ENCODE results near the gene ALOX5AP. TPM values are rescaled to one million over a fixed set of nuclear protein-coding genes. Genes with fewer than 3 reads are reported as not detected.

The ALOX5AP gene
- total RNA-seq, 1 experiment from 2014 or later = not detected

- CTCF ChIA-PET = no interaction called here
- DNase-seq = no peak
- no peaks in the 10 kb centered on the region for H3K36me3 ChIP-seq (ENCODE audit: low read depth, low read length)
- peak overlapping the region; percentile 16; the same call in 1 of the 2 replicates for H2AFZ ChIP-seq (ENCODE audit: low read length)
- TF ChIP-seq EZH2 (IDR thresholded peaks at IDR 0.05; ENCODE audit: low read length, unreplicated experiment) (no peak), EZH2phosphoT487 (IDR thresholded peaks at IDR 0.05; ENCODE audit: borderline replicate concordance, low read length) (no peak)
- BruUV-seq (replicated peaks) = no TSS peak
- no peak overlapping the region for H3K9ac ChIP-seq (ENCODE audit: low read length)
- H3K4me1 ChIP-seq (ENCODE audit: insufficient read depth, low read length) = peaks cover 15% of the 10 kb centered on the region; the same call in 1 of the 2 replicates
- no peaks in the 10 kb centered on the region for H3K27me3 ChIP-seq (ENCODE audit: low read length)
- intact Hi-C loops (cut with micrococcal nuclease) = no loop called here
- H3K9me2 ChIP-seq (replicated peaks; ENCODE audit: low read length) = no peaks in the 10 kb centered on the region
- POLR2A ChIA-PET (ENCODE audit: unreplicated experiment) = no interaction called here
- H3K27ac ChIP-seq (ENCODE audit: low read length) = no peak overlapping the region
- H3K4me3 ChIP-seq (ENCODE audit: low read length) = no peak overlapping the region
- no peak overlapping the region for H3K4me2 ChIP-seq (ENCODE audit: low read length)
- no peaks in the 10 kb centered on the region for H3K79me2 ChIP-seq (ENCODE audit: low read length)
- no peaks in the 10 kb centered on the region for H4K20me1 ChIP-seq (ENCODE audit: low read length)
- ATAC-seq = no peak
- H3K9me3 ChIP-seq (ENCODE audit: low read length) = no peaks in the 10 kb centered on the region
- H3F3A ChIP-seq (ENCODE audit: low read length, unreplicated experiment) = no peaks in the 10 kb centered on the region
These were observed 26.8 kb upstream of the ALOX5AP start for GRCh38 chr13:30708541-30708940.

GRCh38 chr13:30710442-30710841 is 24.9 kb upstream of the ALOX5AP start:
- Histone ChIP-seq H3K36me3 (ENCODE audit: low read depth, low read length) (no peaks in the 10 kb centered on the region), H3K9me3 (ENCODE audit: low read length) (no peaks in the 10 kb centered on the region), H4K20me1 (ENCODE audit: low read length) (no peaks in the 10 kb centered on the region), H3K4me1 (ENCODE audit: insufficient read depth, low read length) (peaks cover 14% of the 10 kb centered on the region; the same call in 1 of the 2 replicates), H3K27me3 (ENCODE audit: low read length) (no peaks in the 10 kb centered on the region), H2AFZ (ENCODE audit: low read length) (no peak overlapping the region), H3K4me3 (ENCODE audit: low read length) (no peak overlapping the region), H3K79me2 (ENCODE audit: low read length) (no peaks in the 10 kb centered on the region), H3K4me2 (ENCODE audit: low read length) (no peak overlapping the region), H3K27ac (ENCODE audit: low read length) (no peak overlapping the region), H3K9ac (ENCODE audit: low read length) (no peak overlapping the region), H3K9me2 (replicated peaks; ENCODE audit: low read length) (no peaks in the 10 kb centered on the region), H3F3A (ENCODE audit: low read length, unreplicated experiment) (no peaks in the 10 kb centered on the region)
- TF ChIP-seq, protein P1, sequence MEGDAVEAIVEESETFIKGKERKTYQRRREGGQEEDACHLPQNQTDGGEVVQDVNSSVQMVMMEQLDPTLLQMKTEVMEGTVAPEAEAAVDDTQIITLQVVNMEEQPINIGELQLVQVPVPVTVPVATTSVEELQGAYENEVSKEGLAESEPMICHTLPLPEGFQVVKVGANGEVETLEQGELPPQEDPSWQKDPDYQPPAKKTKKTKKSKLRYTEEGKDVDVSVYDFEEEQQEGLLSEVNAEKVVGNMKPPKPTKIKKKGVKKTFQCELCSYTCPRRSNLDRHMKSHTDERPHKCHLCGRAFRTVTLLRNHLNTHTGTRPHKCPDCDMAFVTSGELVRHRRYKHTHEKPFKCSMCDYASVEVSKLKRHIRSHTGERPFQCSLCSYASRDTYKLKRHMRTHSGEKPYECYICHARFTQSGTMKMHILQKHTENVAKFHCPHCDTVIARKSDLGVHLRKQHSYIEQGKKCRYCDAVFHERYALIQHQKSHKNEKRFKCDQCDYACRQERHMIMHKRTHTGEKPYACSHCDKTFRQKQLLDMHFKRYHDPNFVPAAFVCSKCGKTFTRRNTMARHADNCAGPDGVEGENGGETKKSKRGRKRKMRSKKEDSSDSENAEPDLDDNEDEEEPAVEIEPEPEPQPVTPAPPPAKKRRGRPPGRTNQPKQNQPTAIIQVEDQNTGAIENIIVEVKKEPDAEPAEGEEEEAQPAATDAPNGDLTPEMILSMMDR (conservative IDR thresholded peaks at IDR 0.05; ENCODE audit: low read depth, low read length) = no peak
- TF ChIP-seq EZH2phosphoT487 (IDR thresholded peaks at IDR 0.05; ENCODE audit: borderline replicate concordance, low read length) (no peak), EZH2 (IDR thresholded peaks at IDR 0.05; ENCODE audit: low read length, unreplicated experiment) (no peak)
- ChIA-PET CTCF (no interaction called here), POLR2A (ENCODE audit: unreplicated experiment) (no interaction called here)
- DNase-seq (no peak), ATAC-seq (no peak)
- no TSS peak for BruUV-seq (replicated peaks)
- intact Hi-C loops (cut with micrococcal nuclease) = no loop called here

- BruUV-seq (replicated peaks) = no TSS peak
- DNase-seq = peak; percentile 30
- intact Hi-C loops (cut with micrococcal nuclease) = no loop called here
These were observed 24.0 kb upstream of the ALOX5AP start for GRCh38 chr13:30711375-30711774.

More at GRCh38 chr13:30711375-30711774, 24.0 kb upstream of the ALOX5AP start:
- ChIA-PET CTCF (no interaction called here), POLR2A (ENCODE audit: unreplicated experiment) (no interaction called here)
- Histone ChIP-seq H3K27ac (ENCODE audit: low read length) (no peak overlapping the region), H3K27me3 (ENCODE audit: low read length) (no peaks in the 10 kb centered on the region), H3K4me3 (ENCODE audit: low read length) (no peak overlapping the region), H3F3A (ENCODE audit: low read length, unreplicated experiment) (no peaks in the 10 kb centered on the region), H4K20me1 (ENCODE audit: low read length) (no peaks in the 10 kb centered on the region), H3K79me2 (ENCODE audit: low read length) (no peaks in the 10 kb centered on the region), H3K4me1 (ENCODE audit: insufficient read depth, low read length) (peaks cover 7% of the 10 kb centered on the region; the same call in 1 of the 2 replicates), H3K9me3 (ENCODE audit: low read length) (no peaks in the 10 kb centered on the region), H3K9ac (ENCODE audit: low read length) (no peak overlapping the region), H3K4me2 (ENCODE audit: low read length) (no peak overlapping the region), H3K36me3 (ENCODE audit: low read depth, low read length) (no peaks in the 10 kb centered on the region), H2AFZ (ENCODE audit: low read length) (no peak overlapping the region), H3K9me2 (replicated peaks; ENCODE audit: low read length) (no peaks in the 10 kb centered on the region)
- TF ChIP-seq EZH2 (IDR thresholded peaks at IDR 0.05; ENCODE audit: low read length, unreplicated experiment) = no peak
- no peak for TF ChIP-seq EZH2phosphoT487 (IDR thresholded peaks at IDR 0.05; ENCODE audit: borderline replicate concordance, low read length)
- TF ChIP-seq, protein P1 (conservative IDR thresholded peaks at IDR 0.05; ENCODE audit: low read depth, low read length) = no peak
- no peak for ATAC-seq

All from PC-3 (cell line).